ENCODE results near the gene HADH. TPM values are rescaled to one million over a fixed set of nuclear protein-coding genes. Genes with fewer than 3 reads are reported as not detected.
"Not testable (repeated sequence)": the region's sequence is repeated elsewhere in the genome, so short reads cannot be mapped to it uniquely, and the experiment has no call there.

Gene HADH
- total RNA-seq, 1 donor from 2014 or later, result 24.2 TPM

DNA sequence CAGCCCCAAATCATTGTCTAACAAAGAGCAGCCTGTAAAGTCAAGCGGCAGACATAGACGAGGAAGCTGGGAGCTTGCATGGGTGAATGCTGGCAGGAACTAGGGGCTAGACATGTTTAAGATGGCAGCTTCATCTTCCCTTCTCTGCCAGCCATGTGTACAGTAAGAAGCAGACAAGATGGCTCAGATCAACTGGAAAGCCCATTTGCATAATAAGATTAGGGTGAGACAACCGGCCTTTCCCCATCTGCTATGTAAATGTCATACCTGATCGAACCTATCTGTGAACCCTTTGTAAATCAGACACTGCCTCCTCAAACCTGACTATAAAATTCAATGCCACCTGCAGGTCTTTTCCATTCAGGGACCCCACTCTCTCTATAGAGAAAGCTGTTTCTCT, 22.8 kb upstream of the HADH start:
- H3K4me1 Mint-ChIP-seq (ENCODE audit: low read depth, unreplicated experiment), result no peaks in the 10 kb centered on the region
- no peak overlapping the region for H3K27ac Mint-ChIP-seq (ENCODE audit: unreplicated experiment)
- H2AFZ ChIP-seq (ENCODE audit: low read depth, low read length), result no peak overlapping the region
- no peaks in the 10 kb centered on the region for H3K36me3 Mint-ChIP-seq (ENCODE audit: low read depth, unreplicated experiment)
- H3K4me1 ChIP-seq (ENCODE audit: insufficient read depth, low read length), result no peaks in the 10 kb centered on the region
- no peak for DNase-seq (ENCODE audit: low read depth)
- no peaks in the 10 kb centered on the region for H3K79me2 ChIP-seq (ENCODE audit: insufficient read depth, low read length)
- H3K9me3 Mint-ChIP-seq (ENCODE audit: unreplicated experiment), result peaks cover 6% of the 10 kb centered on the region
- no peaks in the 10 kb centered on the region for H3K27me3 Mint-ChIP-seq (ENCODE audit: low read depth, unreplicated experiment)
- no peak overlapping the region for H3K4me2 ChIP-seq (ENCODE audit: low read length)
- no peak overlapping the region for H3K4me3 Mint-ChIP-seq (ENCODE audit: unreplicated experiment)
- no peak overlapping the region for H3K4me3 ChIP-seq (ENCODE audit: insufficient read depth, low read depth, low read length)
- TF ChIP-seq EZH2 (IDR thresholded peaks at IDR 0.05; ENCODE audit: insufficient read depth, low read length), result no peak
- TF ChIP-seq, protein P1, sequence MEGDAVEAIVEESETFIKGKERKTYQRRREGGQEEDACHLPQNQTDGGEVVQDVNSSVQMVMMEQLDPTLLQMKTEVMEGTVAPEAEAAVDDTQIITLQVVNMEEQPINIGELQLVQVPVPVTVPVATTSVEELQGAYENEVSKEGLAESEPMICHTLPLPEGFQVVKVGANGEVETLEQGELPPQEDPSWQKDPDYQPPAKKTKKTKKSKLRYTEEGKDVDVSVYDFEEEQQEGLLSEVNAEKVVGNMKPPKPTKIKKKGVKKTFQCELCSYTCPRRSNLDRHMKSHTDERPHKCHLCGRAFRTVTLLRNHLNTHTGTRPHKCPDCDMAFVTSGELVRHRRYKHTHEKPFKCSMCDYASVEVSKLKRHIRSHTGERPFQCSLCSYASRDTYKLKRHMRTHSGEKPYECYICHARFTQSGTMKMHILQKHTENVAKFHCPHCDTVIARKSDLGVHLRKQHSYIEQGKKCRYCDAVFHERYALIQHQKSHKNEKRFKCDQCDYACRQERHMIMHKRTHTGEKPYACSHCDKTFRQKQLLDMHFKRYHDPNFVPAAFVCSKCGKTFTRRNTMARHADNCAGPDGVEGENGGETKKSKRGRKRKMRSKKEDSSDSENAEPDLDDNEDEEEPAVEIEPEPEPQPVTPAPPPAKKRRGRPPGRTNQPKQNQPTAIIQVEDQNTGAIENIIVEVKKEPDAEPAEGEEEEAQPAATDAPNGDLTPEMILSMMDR (IDR thresholded peaks at IDR 0.05; ENCODE audit: insufficient read depth, low read depth, low read length), result no peak
- peaks cover 2% of the 10 kb centered on the region for H3K27me3 ChIP-seq (ENCODE audit: insufficient read depth, low read length)
- no peak overlapping the region for H3K9ac ChIP-seq (ENCODE audit: low read length)
- no peak overlapping the region for H3K27ac ChIP-seq (ENCODE audit: low read depth, low read length)
- FAIRE-seq, result no peak
- H3K9me3 ChIP-seq (ENCODE audit: insufficient read depth, low read depth, low read length), result no peaks in the 10 kb centered on the region
- no peaks in the 10 kb centered on the region for H4K20me1 ChIP-seq (ENCODE audit: insufficient read depth, low read length)
- H3K36me3 ChIP-seq (ENCODE audit: insufficient read depth, low read length), result no peaks in the 10 kb centered on the region

DNA sequence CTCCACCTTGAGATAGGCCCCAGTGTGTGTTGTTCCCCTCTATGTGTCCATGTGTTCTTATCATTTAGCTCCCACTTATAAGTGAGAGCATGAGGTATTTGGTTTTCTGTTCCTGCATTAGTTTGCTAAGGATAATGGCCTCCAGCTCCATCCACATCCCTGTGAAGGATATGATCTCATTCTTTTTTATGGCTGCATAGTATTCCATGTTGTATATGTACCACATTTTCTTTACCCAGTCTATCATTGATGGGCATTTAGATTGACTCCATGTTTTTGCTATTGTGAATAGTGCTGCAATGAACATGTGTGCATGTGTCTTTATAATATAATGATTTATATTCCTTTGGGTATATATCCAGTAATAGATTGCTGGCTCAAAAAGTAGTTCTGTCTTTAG, 22.2 kb upstream of the HADH start:
- H3K79me2 ChIP-seq (ENCODE audit: insufficient read depth, low read length); H3K4me2 ChIP-seq (ENCODE audit: low read length); H4K20me1 ChIP-seq (ENCODE audit: insufficient read depth, low read length); H3K4me3 Mint-ChIP-seq (ENCODE audit: unreplicated experiment); H3K4me1 Mint-ChIP-seq (ENCODE audit: low read depth, unreplicated experiment); H3K27ac Mint-ChIP-seq (ENCODE audit: unreplicated experiment); DNase-seq (ENCODE audit: low read depth); H3K9ac ChIP-seq (ENCODE audit: low read length); H3K9me3 Mint-ChIP-seq (ENCODE audit: unreplicated experiment); H3K9me3 ChIP-seq (ENCODE audit: insufficient read depth, low read depth, low read length); H3K27me3 ChIP-seq (ENCODE audit: insufficient read depth, low read length); H2AFZ ChIP-seq (ENCODE audit: low read depth, low read length); H3K27me3 Mint-ChIP-seq (ENCODE audit: low read depth, unreplicated experiment); H3K36me3 Mint-ChIP-seq (ENCODE audit: low read depth, unreplicated experiment); FAIRE-seq; H3K36me3 ChIP-seq (ENCODE audit: insufficient read depth, low read length); H3K4me1 ChIP-seq (ENCODE audit: insufficient read depth, low read length); H3K4me3 ChIP-seq (ENCODE audit: insufficient read depth, low read depth, low read length); H3K27ac ChIP-seq (ENCODE audit: low read depth, low read length): not testable (repeated sequence)

DNA sequence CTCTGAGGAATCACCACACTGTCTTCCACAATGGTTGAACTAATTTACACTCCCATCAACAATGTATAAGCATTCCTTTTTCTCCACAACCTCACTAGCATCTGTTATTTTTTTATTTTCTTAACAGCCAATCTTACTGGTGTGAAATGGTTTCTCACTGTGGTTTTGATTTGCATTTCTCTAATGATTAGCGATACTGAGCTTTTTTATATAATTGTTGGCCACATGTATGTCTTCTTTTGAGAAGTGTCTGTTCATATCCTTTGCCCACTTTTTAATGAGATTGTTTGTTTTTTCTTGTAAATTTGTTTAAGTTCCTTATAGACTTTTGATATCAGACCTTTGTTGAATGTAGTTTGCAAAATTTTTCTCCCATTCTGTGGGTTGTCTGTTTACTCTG, 21.8 kb upstream of the HADH start:
- not testable (repeated sequence) for H3K4me1 ChIP-seq (ENCODE audit: insufficient read depth, low read length); H3K79me2 ChIP-seq (ENCODE audit: insufficient read depth, low read length); H3K9ac ChIP-seq (ENCODE audit: low read length); H3K4me3 Mint-ChIP-seq (ENCODE audit: unreplicated experiment); H3K9me3 Mint-ChIP-seq (ENCODE audit: unreplicated experiment); DNase-seq (ENCODE audit: low read depth); H3K4me3 ChIP-seq (ENCODE audit: insufficient read depth, low read depth, low read length); H3K36me3 Mint-ChIP-seq (ENCODE audit: low read depth, unreplicated experiment); H3K36me3 ChIP-seq (ENCODE audit: insufficient read depth, low read length); H2AFZ ChIP-seq (ENCODE audit: low read depth, low read length); H3K27ac Mint-ChIP-seq (ENCODE audit: unreplicated experiment); H3K9me3 ChIP-seq (ENCODE audit: insufficient read depth, low read depth, low read length); H4K20me1 ChIP-seq (ENCODE audit: insufficient read depth, low read length); FAIRE-seq; H3K27ac ChIP-seq (ENCODE audit: low read depth, low read length); H3K4me1 Mint-ChIP-seq (ENCODE audit: low read depth, unreplicated experiment); H3K27me3 Mint-ChIP-seq (ENCODE audit: low read depth, unreplicated experiment); H3K27me3 ChIP-seq (ENCODE audit: insufficient read depth, low read length); H3K4me2 ChIP-seq (ENCODE audit: low read length)

Measured in astrocyte (in vitro differentiated cells and primary cell).